Liver (tissue), 3 donors: ENCODE measurements around the gene C15orf39.
"Not testable (repeated sequence)": the region's sequence is repeated elsewhere in the genome, so short reads cannot be mapped to it uniquely, and the experiment has no call there.

ENCODE experiments used
- CTCF ChIP-seq: fragments of 150-350 bp; IDR thresholded peaks from 2 replicates; pipeline ENCODE4 v1.5.1; 2017; ENCODE audit warnings: improper control_type of control experiment, low read depth, low read length; ENCODE audit not compliant: missing input control
- FOXA1 ChIP-seq: IDR thresholded peaks from 2 replicates; pipeline ENCODE4 v1.6.1; 2016; ENCODE audit warnings: antibody characterized with exemption
- HNF4G ChIP-seq: IDR thresholded peaks from 2 replicates; pipeline ENCODE4 v1.6.1; 2016; ENCODE audit warnings: antibody characterized with exemption
- TF ChIP-seq, protein P1 (sequence below): IDR thresholded peaks from 2 replicates; pipeline ENCODE4 v1.6.1; 2016; ENCODE audit warnings: antibody characterized with exemption
- donor health status: healthy.
- donor health status: healthy.

DNA sequence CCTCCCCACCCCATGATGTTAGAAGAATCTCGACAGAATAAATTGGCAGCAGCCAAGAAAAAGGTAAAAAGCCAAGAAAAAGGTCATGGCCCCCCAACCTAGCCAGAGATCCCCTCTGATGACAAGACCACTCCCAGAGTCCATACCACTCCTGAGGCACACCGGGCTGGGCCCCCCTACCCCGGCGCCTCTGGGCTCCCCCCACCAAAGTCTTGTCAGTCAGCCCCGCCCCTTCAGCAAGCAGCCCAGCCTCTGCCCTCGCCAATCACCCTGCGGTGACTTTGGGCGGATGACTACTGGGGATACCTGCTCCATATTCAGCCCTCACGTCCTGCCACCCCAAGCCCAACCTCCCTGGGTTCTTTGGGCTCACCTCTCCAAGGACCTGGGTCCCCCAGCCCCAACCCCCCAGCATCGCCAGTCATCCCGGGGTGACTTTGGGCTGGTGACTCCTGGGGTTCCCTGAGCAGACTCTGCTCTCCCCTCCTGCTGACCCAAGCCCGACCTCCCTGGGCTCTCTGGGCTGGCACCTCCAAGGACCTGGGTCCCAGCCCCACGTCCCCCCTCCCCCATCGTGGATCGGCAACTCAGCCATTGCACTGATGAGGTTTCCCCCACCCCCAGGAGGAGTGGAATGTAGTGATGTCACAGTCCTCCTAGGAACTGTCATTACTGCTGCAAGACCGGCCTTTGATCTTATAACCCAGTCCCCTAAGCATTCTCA is 57.1 kb downstream of the C15orf39 start:
- TF ChIP-seq, protein P1, sequence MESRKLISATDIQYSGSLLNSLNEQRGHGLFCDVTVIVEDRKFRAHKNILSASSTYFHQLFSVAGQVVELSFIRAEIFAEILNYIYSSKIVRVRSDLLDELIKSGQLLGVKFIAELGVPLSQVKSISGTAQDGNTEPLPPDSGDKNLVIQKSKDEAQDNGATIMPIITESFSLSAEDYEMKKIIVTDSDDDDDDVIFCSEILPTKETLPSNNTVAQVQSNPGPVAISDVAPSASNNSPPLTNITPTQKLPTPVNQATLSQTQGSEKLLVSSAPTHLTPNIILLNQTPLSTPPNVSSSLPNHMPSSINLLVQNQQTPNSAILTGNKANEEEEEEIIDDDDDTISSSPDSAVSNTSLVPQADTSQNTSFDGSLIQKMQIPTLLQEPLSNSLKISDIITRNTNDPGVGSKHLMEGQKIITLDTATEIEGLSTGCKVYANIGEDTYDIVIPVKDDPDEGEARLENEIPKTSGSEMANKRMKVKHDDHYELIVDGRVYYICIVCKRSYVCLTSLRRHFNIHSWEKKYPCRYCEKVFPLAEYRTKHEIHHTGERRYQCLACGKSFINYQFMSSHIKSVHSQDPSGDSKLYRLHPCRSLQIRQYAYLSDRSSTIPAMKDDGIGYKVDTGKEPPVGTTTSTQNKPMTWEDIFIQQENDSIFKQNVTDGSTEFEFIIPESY: not testable (repeated sequence)
- not testable (repeated sequence) for TF ChIP-seq CTCF, HNF4G, FOXA1
